DMS 273 (cell line): Measurements from ENCODE around the gene IQGAP2.

ENCODE experiments used
- DNase-seq: peaks from one replicate; lab custom pipeline; 2025; ENCODE audit not compliant: unreplicated experiment; lab: John Stamatoyannopoulos, UW

The IQGAP2 gene

GRCh38 chr5:76565009-76565408 lies 161.9 kb downstream of the IQGAP2 start:
- no peak for DNase-seq

GRCh38 chr5:76570153-76570552 lies 167.1 kb downstream of the IQGAP2 start:
- DNase-seq = no peak

GRCh38 chr5:76571559-76571958 lies 168.5 kb downstream of the IQGAP2 start:
- no peak for DNase-seq

- DNase-seq = no peak
Measured at GRCh38 chr5:76576450-76576849, 173.4 kb downstream of the IQGAP2 start.

- no peak for DNase-seq
Measured at GRCh38 chr5:76576996-76577395, 173.9 kb downstream of the IQGAP2 start.

GRCh38 chr5:76579166-76579937 lies 176.3 kb downstream of the IQGAP2 start:
- DNase-seq = no peak

- DNase-seq = no peak
Measured at GRCh38 chr5:76580981-76581380, 177.9 kb downstream of the IQGAP2 start.

- no peak for DNase-seq
Measured at GRCh38 chr5:76582230-76583162, 179.4 kb downstream of the IQGAP2 start.

GRCh38 chr5:76583163-76584047 lies 180.3 kb downstream of the IQGAP2 start:
- peak; percentile 15 for DNase-seq

- DNase-seq = no peak
Measured at GRCh38 chr5:76585783-76586217, 182.7 kb downstream of the IQGAP2 start.

GRCh38 chr5:76586531-76586930 lies 183.4 kb downstream of the IQGAP2 start:
- no peak for DNase-seq

GRCh38 chr5:76590027-76590426 lies 186.9 kb downstream of the IQGAP2 start:
- no peak for DNase-seq

- no peak for DNase-seq
Measured at GRCh38 chr5:76591366-76591765, 188.3 kb downstream of the IQGAP2 start.

- DNase-seq = no peak
Measured at GRCh38 chr5:76592692-76593091, 189.6 kb downstream of the IQGAP2 start.

GRCh38 chr5:76594107-76594506 lies 191.0 kb downstream of the IQGAP2 start:
- DNase-seq = no peak

GRCh38 chr5:76595755-76596481 lies 192.8 kb downstream of the IQGAP2 start:
- DNase-seq = no peak

- no peak for DNase-seq
Measured at GRCh38 chr5:76598531-76598930, 195.4 kb downstream of the IQGAP2 start.

- no peak for DNase-seq
Measured at GRCh38 chr5:76600716-76601115, 197.6 kb downstream of the IQGAP2 start.

GRCh38 chr5:76601470-76601869 lies 198.4 kb downstream of the IQGAP2 start:
- peak; percentile 85 for DNase-seq

GRCh38 chr5:76602094-76602726 lies 199.1 kb downstream of the IQGAP2 start:
- DNase-seq = no peak
